ENCODE results near the gene TRAF6.
"Not testable (repeated sequence)": the region's sequence is repeated elsewhere in the genome, so short reads cannot be mapped to it uniquely, and the experiment has no call there.

TRAF6 gene, protein sequence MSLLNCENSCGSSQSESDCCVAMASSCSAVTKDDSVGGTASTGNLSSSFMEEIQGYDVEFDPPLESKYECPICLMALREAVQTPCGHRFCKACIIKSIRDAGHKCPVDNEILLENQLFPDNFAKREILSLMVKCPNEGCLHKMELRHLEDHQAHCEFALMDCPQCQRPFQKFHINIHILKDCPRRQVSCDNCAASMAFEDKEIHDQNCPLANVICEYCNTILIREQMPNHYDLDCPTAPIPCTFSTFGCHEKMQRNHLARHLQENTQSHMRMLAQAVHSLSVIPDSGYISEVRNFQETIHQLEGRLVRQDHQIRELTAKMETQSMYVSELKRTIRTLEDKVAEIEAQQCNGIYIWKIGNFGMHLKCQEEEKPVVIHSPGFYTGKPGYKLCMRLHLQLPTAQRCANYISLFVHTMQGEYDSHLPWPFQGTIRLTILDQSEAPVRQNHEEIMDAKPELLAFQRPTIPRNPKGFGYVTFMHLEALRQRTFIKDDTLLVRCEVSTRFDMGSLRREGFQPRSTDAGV

DNA sequence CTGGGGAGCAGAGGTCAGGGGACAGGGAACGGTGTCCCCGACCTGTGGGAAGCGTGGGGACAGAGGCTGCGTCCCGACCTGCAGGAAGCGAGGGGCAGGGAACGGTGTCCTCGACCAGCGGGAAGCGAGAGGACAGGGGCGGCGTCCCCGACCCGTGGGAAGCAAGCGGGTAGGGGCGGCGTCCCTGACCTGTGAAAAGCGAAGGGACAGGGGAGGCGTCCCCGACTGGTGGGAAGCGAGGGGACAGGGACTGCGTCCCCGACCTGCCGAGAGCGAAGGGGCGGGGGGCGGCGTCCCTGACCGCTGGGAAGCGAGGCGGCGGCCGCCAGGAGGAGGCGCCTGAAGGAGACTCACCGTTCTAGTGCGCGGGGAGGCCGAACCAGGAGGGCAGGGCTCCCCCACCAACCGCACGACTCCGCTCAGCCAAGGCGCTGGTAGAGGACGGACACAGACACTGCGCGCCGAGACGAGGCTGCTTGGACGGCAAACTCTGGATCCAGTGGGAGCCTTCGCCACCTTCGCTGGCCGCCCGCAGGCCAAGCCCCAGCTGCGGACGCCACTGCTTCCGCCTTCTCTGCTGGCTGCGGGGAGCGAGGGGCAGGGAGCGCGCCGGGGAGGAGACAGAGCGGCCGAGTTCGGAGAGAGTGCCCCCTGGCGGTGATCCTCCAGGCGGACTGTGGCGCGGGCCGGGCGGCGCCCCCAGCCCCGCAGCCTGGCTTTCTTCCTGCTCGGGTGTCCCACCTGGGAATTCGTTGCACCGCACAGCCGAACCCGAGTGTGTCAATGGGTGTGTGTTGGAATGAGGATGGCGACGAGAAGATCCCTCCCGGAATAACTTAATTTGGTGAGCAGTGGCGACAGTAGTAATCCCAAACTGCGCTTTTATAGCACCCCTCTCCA is at the start of gene TRAF6:
Gene TRAF6 (minus strand): TSS at position 579 of the 900 bp plus-strand sequence. CDS start 8,757 bp downstream, outside the sequence.
- peak; percentile 94 for DNase-seq

DNA sequence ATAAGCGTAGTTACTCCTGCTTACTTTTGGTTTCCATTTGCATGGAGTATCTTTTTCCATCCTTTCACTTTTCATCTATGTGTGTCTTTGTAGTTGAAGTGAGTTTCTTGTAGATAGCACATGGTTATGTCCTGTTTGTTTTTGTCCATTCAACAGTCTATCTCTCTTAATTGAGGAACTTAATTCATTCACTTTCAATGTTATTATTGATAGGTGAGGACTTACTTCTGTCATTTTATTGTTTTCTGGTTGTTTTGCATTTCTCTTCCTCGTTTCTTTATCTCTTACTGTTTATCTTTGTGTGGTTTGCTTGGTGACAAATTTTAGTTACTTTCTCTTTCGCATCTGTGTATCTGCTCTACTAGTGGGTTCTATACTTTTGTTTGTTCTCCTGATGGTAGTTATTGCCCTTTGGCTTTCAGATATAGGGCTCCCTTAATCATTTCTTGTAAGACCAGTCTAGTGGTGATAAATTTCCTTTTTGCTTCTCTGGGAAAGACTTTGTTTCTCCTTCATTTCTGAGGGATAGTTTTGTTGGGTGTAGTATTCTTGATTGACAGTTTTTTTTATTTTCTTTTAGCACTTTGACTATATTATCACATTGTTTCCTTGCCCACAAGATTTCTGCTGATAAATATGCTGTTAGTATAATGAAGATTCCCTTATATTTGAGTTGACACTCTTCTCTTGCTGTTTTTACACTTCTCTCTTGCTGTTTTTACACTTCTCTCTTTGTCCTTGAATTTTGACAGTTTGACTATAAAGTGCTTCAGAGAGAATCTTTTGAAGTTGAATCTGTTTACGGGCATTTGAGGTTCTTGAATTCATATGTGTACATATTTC is 48.7 kb upstream of the TRAF6 start:
- no peak for DNase-seq

DNA sequence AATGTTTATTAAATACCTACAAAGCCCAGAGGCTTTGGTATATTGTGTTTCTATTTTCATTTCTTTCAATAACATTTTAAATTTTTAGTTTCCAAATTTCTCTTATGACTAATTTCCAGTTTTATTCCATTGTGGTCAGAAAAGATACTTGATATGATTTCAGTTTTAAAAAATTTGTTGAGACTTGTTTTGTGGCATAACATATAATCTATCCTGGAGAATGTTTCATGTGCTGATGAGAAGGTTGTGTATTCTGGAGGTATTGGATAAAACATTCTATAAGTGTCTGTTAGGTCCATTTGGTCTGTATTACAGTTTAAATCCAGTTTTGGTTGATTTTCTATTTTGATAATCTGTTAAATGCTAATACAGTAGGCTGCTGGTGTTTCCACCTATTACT is 47.9 kb upstream of the TRAF6 start:
- DNase-seq = no peak

DNA sequence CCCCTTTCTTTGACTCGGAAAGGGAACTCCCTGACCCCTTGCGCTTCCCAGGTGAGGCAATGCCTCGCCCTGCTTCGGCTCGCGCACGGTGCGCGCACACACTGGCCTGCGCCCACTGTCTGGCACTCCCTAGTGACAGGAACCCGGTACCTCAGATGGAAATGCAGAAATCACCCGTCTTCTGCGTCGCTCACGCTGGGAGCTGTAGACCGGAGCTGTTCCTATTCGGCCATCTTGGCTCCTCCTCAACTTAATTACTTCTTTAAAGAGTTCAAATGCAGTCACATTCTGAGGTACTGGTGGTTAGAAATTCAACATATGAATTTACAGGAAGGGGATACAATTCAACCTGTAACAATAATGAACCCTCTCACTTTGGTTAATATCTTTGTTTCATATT is 47.3 kb upstream of the TRAF6 start:
- not testable (repeated sequence) for DNase-seq

DNA sequence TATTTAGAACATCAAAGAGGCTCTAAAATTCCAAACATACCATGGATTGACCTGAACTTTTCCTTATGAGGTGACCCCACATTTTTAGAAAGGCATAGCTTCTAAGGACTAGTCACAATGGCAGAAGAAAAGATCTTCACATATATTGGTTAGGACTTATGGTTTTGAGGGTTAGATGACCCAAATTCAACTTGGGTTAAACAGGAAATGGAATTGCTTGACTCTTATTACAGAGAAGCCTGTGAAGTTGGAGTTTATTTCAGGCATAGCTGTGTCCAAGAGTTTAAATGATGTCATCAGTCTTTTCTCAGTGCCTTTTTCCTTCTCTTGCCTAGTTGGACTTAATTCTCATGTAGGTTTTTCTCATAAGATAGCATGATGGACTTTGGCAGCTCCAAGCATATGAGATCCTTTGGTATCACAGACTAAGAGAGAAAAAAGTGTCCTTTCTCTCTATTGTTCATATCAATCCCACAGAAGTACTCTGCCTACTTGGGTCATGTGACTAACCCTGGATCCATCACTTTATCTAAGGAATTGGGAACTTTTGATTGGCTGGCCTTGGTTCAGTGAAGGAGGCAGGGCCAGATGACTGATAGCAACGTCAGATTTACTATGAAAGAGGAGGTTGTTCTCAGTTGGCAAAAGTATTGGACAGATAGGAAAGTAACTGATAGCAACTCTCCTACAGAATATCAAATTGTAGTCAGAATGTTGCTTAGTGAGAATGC is 40.5 kb upstream of the TRAF6 start:
- no peak for DNase-seq

DNA sequence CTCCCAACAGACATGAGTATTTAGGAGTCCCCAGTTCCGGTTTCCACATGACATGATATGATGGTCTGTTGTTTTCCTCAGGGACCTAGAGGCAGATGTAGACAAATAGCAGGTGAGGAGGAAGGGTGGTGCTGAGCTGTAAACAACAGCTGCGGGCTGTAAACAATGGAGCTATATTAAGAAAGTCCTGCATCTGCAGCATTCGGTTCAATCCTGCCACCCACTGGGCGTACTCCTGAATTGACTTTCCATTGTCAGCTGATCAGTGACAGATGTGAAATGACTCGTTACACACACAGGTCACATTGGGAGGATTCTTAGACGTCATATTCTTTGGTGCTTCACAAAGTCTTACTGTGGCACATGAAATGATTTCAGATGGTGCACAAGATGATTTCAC is 30.9 kb upstream of the TRAF6 start:
- peak; percentile 70 for DNase-seq

DNA sequence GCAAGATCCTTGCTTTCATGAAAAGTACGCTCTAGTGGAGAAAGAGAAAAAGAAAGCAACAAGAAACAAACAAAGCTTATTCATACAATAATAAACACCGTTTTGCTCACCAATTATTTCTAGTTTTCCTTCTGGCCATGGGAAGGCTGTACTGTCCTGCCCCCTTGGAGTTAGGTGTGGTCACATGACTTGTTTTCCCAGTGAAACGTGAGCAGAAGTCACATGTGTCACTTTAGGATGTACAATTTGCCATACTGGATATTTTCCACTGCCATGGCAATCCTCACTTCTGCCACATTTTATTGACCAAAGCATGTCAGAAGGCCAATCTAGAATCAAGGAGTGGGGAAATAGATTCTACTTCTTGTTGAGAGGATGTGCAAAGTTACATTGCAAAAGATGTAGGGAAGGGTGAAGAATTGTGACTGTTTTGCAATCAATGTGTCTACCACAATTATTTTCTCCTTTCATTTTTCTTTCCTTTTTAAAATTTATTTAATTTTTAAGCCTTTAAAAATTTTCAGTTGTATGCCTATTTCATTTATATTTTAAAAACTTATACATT is 24.3 kb upstream of the TRAF6 start:
- no peak for DNase-seq

DNA sequence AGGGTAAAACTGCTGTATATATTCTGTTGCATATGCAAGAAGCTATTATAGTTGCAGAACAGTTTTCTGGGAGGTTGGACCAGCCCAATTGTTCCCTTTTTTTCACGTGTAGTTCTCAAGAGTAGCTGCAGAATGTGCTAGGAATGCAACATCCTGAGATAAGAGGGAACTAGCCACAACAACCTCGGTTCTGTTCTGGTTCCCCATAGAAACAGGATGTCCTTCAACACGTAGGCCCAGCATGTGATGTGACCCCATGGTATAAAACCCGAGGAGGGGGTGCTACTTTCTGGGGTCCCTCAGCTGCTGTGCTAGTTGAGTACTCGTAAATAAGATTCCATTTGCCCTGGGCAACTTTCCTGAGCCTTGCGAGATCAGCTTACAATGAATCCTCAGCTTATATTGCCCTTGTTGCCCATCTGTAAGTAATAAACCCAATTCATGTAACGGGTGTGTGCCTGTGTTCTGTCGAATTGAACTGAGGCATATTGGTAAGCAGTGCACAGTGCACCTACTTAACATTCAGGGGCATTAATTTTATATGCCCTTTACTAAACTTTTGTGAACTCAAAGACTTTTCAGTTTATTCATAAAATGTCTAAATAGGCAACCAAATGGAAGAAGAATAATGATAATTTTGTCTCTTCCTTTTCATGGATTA is 23.0 kb upstream of the TRAF6 start:
- DNase-seq = peak; percentile 19

DNA sequence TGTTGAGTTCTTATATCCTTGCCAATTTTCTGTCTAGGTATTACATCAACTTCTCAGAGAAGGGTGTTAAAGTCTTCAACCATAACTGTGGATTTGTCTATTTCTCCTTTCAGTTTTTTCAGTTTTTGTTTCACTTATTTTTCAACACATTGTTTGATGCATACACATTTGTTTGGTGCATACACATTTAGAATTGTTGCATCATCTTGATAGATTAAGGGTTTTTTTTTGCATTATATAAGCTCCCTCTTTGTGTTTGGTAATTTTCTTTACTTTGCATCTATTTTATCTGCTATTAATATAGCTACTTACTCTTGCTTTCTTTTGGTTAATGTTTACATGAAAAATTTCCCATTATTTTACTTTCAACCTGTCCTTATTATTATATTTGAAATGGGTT is 20.8 kb upstream of the TRAF6 start:
- DNase-seq = no peak

DNA sequence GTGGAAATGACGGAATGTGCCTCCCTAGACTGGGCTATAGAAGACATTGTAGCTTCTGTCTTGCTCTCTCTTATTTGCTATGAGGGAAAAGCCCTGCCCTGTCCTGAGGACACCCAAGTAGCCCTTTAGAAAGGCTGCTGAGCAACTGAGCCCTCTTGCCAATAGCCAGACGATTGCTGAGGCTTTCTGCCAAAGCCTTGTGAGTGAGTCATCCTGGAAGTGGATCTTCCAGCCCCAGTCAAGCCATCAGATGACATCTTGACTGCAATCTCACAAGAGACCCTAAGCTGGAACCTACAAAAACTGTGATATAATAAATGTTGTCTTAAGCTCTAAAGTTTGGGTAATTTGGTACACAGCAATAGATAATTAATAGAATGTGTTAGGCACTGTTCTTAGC is 3.9 kb upstream of the TRAF6 start:
- no peak for DNase-seq

DNA sequence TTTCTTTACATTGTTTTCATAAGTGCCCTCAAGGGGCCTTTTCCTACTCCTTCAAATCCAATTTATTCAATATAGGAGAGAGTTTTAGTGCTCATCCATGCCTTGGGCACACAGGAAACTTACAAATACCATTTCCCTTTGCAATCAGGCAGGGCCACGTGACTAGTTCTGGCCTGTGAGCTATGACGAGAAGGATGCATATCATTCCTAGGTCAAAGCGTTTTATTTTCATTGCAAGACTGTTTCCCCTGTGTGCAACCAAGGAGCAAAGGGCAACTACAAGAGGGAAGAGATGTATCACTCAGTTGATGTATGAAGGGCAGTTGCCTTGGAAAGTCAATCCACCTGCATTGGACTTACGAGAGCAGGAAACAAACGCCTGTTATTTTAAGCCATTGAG is 1.9 kb upstream of the TRAF6 start:
- DNase-seq = no peak

DNA sequence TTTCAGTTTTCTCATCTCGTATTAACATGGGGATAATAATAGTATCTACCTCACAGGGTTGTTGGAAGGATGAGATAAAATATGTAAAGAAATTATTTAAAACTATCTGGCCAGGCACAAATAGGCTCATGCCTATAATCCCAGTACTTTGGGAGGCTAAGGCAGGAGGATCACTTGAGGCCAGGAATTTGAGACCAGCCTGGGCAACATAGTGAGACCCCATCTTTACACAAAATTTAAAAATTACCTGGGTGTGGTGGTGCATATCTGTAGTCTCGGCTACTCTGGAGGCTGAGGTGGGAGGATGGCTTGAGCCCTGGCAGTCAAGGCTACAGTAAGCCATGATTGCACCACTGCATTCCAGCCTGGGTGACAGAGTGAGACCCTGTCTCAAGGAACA is 990 bp upstream of the TRAF6 start:
- not testable (repeated sequence) for DNase-seq

DNA sequence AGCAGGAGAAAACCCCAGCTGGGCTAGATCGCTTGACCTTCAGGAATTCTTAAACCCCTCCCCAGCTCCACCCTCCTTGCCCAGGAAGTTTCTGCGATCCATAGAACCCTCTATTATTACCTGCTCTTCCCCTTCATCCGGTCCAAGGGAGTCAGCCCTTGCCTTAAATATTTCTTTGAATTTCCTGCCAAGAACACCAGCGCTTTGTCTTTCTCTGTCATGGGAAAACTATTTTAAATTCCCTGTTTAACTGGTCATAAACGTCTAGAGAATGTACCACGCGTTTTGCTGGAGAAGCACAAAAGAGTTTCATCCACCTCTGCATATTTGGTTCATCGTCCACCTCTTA is 496 bp upstream of the TRAF6 start:
- no peak for DNase-seq

DNA sequence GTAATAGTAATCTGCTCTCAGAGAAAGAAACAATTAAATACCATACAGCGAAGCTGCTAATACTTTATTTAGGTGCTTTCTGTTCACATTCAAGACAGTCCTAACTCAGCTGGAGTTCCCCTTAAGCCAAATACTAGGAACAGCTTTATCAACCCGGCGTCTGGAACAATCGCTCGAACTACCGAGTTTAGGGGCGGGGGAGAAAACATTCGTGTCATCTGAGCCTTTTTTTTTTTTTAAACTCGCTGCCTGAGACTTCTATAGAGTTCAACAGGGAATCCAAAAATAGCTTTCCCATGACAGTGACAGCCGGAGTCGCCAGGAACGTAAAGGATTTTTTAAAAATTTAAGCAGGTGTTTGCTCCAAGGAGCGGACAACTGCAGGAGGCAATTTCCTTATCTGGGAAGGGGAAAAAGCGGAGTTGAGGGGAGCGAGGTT is 852 bp downstream of the TRAF6 start:
- peak; percentile 60 for DNase-seq

DNA sequence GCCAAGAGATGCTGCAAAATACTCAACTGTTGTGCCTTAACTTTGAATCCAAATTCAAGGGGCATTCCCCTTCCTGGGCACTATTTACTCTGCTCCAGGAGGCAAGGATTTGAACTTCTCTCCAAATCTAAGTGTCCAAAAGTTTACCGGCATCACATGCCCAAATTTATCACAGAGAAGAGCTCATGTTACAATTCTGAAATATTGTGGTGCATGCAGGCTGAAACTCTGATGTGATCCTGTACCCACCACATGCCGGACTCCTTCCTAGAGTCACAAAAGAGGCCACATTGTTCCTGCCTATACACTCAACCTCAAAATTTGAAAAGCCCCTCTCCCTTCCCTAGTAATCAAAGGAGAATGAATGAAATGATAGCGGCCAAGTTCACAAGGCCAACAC is 1.3 kb downstream of the TRAF6 start:
- no peak for DNase-seq

DNA sequence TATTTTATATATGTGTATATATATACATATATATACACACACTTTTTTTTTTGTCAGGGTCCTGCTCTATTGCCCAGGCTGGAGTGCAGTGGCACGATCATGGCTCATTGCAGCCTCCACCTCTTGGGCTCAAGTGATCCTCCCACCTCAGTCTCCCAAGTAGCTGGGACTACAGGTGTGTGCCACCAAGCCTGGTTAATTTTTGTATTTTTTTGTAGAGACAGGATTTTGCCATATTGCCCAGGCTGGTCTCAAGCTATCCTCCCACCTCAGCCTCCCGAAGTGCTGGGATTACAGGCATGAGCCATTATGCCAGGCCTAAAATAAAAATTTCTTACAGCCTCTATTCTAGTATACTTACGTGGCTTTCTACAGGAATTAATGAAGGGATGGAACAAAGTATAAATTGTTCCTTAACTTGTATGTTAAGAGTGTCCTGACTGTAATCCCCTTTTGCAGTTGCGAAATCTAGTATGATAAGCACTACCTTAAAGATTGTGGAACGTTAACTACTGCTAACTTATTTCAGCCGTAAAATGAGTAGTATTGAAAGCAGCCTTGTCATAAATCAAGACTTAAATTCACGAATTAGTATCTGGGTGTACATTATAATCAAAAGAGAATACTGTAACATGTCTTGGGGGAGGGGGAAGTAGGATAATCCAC is 2.1 kb downstream of the TRAF6 start:
- DNase-seq = no peak

DNA sequence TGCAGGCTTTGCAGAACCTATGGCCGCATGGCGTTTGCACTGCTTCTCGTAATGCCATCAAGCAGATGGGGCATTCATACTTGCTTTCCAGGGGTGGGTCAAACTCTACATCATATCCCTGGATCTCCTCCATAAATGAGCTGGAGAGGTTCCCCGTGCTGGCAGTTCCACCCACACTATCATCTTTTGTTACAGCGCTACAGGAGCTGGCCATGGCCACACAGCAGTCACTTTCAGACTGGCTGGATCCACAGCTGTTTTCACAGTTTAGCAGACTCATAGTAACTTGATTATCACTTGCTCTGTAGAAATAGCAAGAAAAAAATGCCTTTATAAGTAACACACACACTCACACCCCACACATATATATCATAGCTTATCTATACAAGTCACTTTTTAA is 8.8 kb downstream of the TRAF6 start:
- DNase-seq = no peak

DNA sequence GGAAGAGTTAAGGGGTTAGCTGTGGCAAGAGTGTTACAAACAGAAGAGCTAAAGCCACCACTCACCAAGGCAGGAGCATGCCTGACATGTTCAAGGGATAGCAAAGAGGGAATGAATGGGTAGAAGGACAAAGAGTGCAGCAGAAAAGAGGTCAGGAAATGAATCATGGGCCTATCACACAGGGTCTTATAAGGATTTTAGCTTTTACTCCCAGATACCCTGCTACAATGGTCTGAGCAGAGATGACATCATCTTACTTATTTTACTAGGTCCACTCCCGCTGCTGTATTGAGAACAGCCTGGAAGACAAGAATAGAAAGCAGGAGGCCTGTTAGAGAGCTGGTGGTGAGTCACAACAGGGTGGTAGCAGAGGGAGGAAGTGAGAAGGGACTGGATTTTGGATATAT is 9.8 kb downstream of the TRAF6 start:
- peak; percentile 83 for DNase-seq

DNA sequence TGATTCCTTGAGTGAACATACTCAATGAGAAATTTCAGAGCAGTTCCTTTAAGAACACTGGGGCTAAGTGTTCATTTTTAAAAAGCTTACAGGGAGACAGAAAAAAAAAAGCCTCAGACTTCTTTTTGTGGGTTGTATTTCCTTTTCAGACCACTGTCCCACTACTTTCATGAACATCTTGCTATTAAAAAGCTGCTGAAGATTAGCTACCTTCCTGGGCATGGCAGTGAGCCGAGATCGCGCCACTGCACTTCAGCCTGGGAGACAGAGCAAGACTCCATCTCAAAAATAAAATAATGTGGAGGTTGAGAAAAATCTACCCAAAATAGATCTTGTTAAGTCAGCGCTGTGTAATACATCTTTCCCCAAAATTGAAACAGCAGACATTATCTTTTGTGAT is 10.8 kb downstream of the TRAF6 start:
- DNase-seq = no peak

DNA sequence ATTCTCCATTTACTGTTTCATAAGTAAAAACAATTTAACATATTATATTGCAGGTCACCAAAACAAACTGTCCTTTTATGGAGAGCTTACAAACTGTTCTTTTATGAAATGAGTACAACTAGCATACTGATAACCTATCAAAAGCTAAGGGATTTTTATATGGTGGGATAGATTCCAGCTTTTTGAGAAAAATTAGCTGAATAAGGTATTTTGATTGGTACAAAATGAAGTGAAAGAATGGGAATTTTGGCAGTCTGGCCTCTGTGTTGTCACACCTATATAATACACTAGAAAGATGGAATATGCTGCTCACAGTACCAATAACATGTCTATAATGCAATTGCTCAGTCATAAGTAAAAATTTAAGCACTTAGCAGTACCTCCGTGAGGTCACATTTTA is 11.4 kb downstream of the TRAF6 start:
- DNase-seq = no peak

DNA sequence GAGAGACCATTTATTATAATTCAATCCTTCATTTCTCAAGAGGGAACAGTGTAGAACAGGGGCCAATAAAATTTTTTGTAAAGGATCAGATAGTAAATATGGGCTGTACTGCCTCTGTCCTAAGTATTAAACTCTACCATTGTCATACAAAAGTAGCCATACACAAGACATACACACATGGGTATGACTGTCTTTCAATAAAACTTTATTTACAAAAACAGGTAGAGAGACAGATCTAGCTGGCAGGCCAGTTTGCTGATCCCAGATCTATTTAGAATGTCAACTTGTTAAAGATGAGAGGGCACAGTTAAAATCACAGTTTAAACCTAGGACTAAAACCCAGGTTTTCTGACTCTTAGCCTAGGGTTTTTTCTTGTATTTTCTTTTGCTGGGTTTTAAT is 16.7 kb downstream of the TRAF6 start:
- DNase-seq = no peak
